K562 (cell line): ENCODE measurements around the gene TEX264.

ENCODE experiments used
- CAMTA2 ChIP-seq: fragments of 250-450 bp; sonication (Bioruptor Pico); conservative IDR thresholded peaks from 2 replicates; pipeline ENCODE4 v1.5.1; 2022
- CTCF ChIP-seq, 3 experiments: IDR thresholded peaks in 2 of 3; conservative IDR thresholded peaks in 1 of 3; 2 replicates each; pipeline ENCODE4 v1.5.1; 2011 to 2012; ENCODE audit warnings: low read length in 3 of 3, mild to moderate bottlenecking in 3 of 3, control low read depth in 2 of 3, improper control_type of control experiment in 1 of 3, inconsistent platforms in 1 of 3, low read depth in 1 of 3, mixed read lengths in 1 of 3, moderate library complexity in 1 of 3; ENCODE audit not compliant: insufficient read depth in 2 of 3
- HSF4 ChIP-seq: fragments of 250-450 bp; sonication (Bioruptor Pico); IDR thresholded peaks from 2 replicates; pipeline ENCODE4 v2.1.2; 2022; ENCODE audit warnings: mild to moderate bottlenecking, moderate library complexity, borderline replicate concordance
- KLF10 ChIP-seq: fragments of 250-450 bp; sonication (Bioruptor Pico); IDR thresholded peaks from 2 replicates; pipeline ENCODE4 v1.6.1; 2021; ENCODE audit warnings: matching md5 sums
- SAFB2 ChIP-seq: fragments of 200-400 bp; formaldehyde crosslinking; IDR thresholded peaks from 2 replicates; pipeline ENCODE4 v1.6.1; 2018; ENCODE audit warnings: borderline replicate concordance, low read length, low read depth, moderate library complexity; ENCODE audit not compliant: severe bottlenecking
- ZNF263 ChIP-seq: sonication (generic); formaldehyde crosslinking; IDR thresholded peaks from 2 replicates; pipeline ENCODE4 v1.8.0; 2022; ENCODE audit warnings: mild to moderate bottlenecking, missing genetic modification reagents, borderline replicate concordance
- TF ChIP-seq, protein P1 (sequence below): fragments of 450-650 bp; IDR thresholded peaks from 2 replicates; pipeline ENCODE4 v1.6.1; 2016; ENCODE audit warnings: borderline replicate concordance
- TF ChIP-seq, protein P2 (sequence below): sonication (generic); formaldehyde crosslinking; IDR thresholded peaks from 2 replicates; pipeline ENCODE4 v1.8.0; 2022; ENCODE audit warnings: mild to moderate bottlenecking, missing genetic modification reagents

- no peak for TF ChIP-seq CAMTA2
- no peak for TF ChIP-seq ZNF263 (CRISPR knock-in tag)
- no peak for TF ChIP-seq KLF10 (CRISPR knock-in tag)
- TF ChIP-seq HSF4 (CRISPR knock-in tag), result no peak
- TF ChIP-seq, protein P1, sequence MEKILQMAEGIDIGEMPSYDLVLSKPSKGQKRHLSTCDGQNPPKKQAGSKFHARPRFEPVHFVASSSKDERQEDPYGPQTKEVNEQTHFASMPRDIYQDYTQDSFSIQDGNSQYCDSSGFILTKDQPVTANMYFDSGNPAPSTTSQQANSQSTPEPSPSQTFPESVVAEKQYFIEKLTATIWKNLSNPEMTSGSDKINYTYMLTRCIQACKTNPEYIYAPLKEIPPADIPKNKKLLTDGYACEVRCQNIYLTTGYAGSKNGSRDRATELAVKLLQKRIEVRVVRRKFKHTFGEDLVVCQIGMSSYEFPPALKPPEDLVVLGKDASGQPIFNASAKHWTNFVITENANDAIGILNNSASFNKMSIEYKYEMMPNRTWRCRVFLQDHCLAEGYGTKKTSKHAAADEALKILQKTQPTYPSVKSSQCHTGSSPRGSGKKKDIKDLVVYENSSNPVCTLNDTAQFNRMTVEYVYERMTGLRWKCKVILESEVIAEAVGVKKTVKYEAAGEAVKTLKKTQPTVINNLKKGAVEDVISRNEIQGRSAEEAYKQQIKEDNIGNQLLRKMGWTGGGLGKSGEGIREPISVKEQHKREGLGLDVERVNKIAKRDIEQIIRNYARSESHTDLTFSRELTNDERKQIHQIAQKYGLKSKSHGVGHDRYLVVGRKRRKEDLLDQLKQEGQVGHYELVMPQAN, result no peak
- TF ChIP-seq SAFB2, result no peak
- TF ChIP-seq, protein P2, sequence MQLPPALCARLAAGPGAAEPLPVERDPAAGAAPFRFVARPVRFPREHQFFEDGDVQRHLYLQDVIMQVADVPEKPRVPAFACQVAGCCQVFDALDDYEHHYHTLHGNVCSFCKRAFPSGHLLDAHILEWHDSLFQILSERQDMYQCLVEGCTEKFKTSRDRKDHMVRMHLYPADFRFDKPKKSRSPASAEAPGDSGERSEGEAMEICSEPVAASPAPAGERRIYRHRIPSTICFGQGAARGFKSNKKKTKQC (CRISPR knock-in tag), result no peak
- peak; percentile 10 to 51 (median 20); a peak in 3 of 6 replicates for TF ChIP-seq CTCF (IDR thresholded peaks at IDR 0.05 in 2 of 3, conservative IDR thresholded peaks at IDR 0.05 in 1 of 3; ENCODE audit: insufficient read depth in 2 of 3, low read depth in 1 of 3, low read length in 3 of 3)
These were observed 28.6 kb upstream of the TEX264 start for GRCh38 chr3:51642462-51642861.
